Vagina (tissue), 2 donors: ENCODE data around the gene RPL22. TPM values are rescaled to one million over a fixed set of nuclear protein-coding genes. Genes with fewer than 3 reads are reported as not detected.
A peak's percentile ranks its signal among the peaks of the same experiment; 100 is the strongest.

Experiments
- DNase-seq, 2 donors: peaks; one replicate each; pipeline ENCODE4 v3.0.0-alpha.2; 2017; ENCODE audit errors: extremely low spot score in 2 of 2
- H3K27ac ChIP-seq: fragments of 200-600 bp; sonication (generic); one replicate; pipeline ENCODE4 v1.5.1; 2019
- H3K27me3 ChIP-seq: fragments of 200-600 bp; sonication (generic); one replicate; pipeline ENCODE4 v1.5.1; 2019
- H3K36me3 ChIP-seq, 2 donors: fragments of 200-600 bp; sonication (generic); one replicate each; pipeline ENCODE4 v1.5.1; 2017 to 2019
- H3K4me1 ChIP-seq: fragments of 200-600 bp; sonication (generic); one replicate; pipeline ENCODE4 v1.5.1; 2019
- H3K4me3 ChIP-seq, 2 donors: fragments of 200-600 bp; sonication (generic); 1 replicate in 1 of 2; 2 replicates in 1 of 2; pipeline ENCODE4 v1.5.1; 2016 to 2019
- H3K9me3 ChIP-seq: fragments of 200-600 bp; sonication (generic); one replicate; pipeline ENCODE4 v1.5.1; 2019
- CTCF ChIP-seq, 3 experiments: fragments of 450-650 bp in 2 of 3; fragments of 200-600 bp in 1 of 3; sonication (generic) in 1 of 3; IDR thresholded peaks; one replicate each; pipeline ENCODE4 v1.5.1; 2017 to 2019; ENCODE audit warnings: antibody characterized with exemption in 3 of 3, mild to moderate bottlenecking in 2 of 3, moderate library complexity in 2 of 3
- POLR2A ChIP-seq, 2 donors: fragments of 450-650 bp; IDR thresholded peaks; one replicate each; pipeline ENCODE4 v1.6.1; 2017; ENCODE audit warnings: antibody characterized with exemption in 2 of 2, mild to moderate bottlenecking in 2 of 2, moderate library complexity in 2 of 2
- POLR2AphosphoS5 ChIP-seq, 2 donors: sonication (generic); formaldehyde crosslinking; IDR thresholded peaks; one replicate each; pipeline ENCODE4 v1.9.0; 2017; ENCODE audit warnings: antibody characterized with exemption in 2 of 2, mild to moderate bottlenecking in 2 of 2, low read depth in 1 of 2; ENCODE audit not compliant: insufficient read depth in 1 of 2
- intact Hi-C: fragments of 100-400 bp; cut with DNase I; formaldehyde crosslinking; loops from one replicate; pipeline ENCODE4 v1.15.1; 2023
- total RNA-seq: library from RNA; depleted of rRNA; stranded (reverse); fragments of >200 nt; gene quantifications from one replicate; pipeline ENCODE4 v1.2.3, GENCODE V29; 2016

Gene RPL22
- total RNA-seq, 1 donor from 2014 or later = 154 TPM

- TF ChIP-seq CTCF (IDR thresholded peaks at IDR 0.05) = no peak
- TF ChIP-seq POLR2A (IDR thresholded peaks at IDR 0.05) = no peak
- no peak for TF ChIP-seq POLR2AphosphoS5 (IDR thresholded peaks at IDR 0.05; ENCODE audit: insufficient read depth in 1 of 2, low read depth in 1 of 2)
- no peaks in the 10 kb centered on the region for H3K9me3 ChIP-seq
- intact Hi-C loops = no loop called here
Measured at GRCh38 chr1:6234502-6235295, 35.3 kb upstream of the RPL22 start.

DNA sequence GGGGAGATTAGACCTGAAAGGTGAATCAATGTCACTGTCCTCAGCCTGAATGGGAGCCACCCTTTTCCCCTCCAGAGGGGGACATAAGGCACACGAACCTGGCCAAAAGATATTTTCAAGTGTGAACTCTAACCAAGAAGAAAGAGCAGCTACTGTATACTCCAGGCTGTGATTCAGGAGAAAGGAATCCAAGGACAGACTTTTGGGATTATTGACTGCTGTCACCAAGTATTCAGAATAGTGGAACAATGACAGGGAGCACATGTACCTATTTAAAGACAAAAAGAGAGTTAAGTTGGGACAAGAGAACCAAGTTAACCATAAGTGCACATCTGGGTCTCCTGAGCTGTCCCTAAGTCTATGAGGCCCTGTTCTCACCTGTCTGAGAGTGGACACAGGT, 34.0 kb upstream of the RPL22 start:
- TF ChIP-seq POLR2AphosphoS5 (IDR thresholded peaks at IDR 0.05; ENCODE audit: insufficient read depth in 1 of 2, low read depth in 1 of 2) (no peak), POLR2A (IDR thresholded peaks at IDR 0.05) (no peak), CTCF (IDR thresholded peaks at IDR 0.05) (no peak)
- H3K9me3 ChIP-seq = no peaks in the 10 kb centered on the region
- peaks cover 0 to 32% of the 10 kb centered on the region in 2 donors for H3K36me3 ChIP-seq
- no peak overlapping the region for H3K4me3 ChIP-seq
- no peak for DNase-seq
- H3K27ac ChIP-seq = no peak overlapping the region
- intact Hi-C loops = no loop called here
- H3K27me3 ChIP-seq = no peaks in the 10 kb centered on the region
- H3K4me1 ChIP-seq = peaks cover 12% of the 10 kb centered on the region

More at GRCh38 chr1:6234502-6235295, 35.3 kb upstream of the RPL22 start:
- Histone ChIP-seq H3K27ac (no peak overlapping the region), H3K4me1 (peaks cover 12% of the 10 kb centered on the region), H3K27me3 (no peaks in the 10 kb centered on the region), H3K36me3 (peaks cover 0 to 32% of the 10 kb centered on the region in 2 donors), H3K4me3 (peak overlapping the region; percentile 65 to 87)
- no peak for DNase-seq

GRCh38 chr1:6225651-6226050, 26.3 kb upstream of the RPL22 start:
- Histone ChIP-seq H3K27ac (no peak overlapping the region), H3K9me3 (no peaks in the 10 kb centered on the region), H3K27me3 (no peaks in the 10 kb centered on the region), H3K4me1 (peaks cover 10% of the 10 kb centered on the region), H3K4me3 (no peak overlapping the region), H3K36me3 (peaks cover 0 to 49% of the 10 kb centered on the region in 2 donors)
- DNase-seq = no peak
- intact Hi-C loops = no loop called here
- TF ChIP-seq POLR2A (IDR thresholded peaks at IDR 0.05) (no peak), CTCF (IDR thresholded peaks at IDR 0.05) (no peak), POLR2AphosphoS5 (IDR thresholded peaks at IDR 0.05; ENCODE audit: insufficient read depth in 1 of 2, low read depth in 1 of 2) (no peak)

GRCh38 chr1:6224718-6225117, 25.3 kb upstream of the RPL22 start:
- H3K36me3 ChIP-seq = peaks cover 0 to 49% of the 10 kb centered on the region in 2 donors
- TF ChIP-seq POLR2A (IDR thresholded peaks at IDR 0.05) (no peak), CTCF (IDR thresholded peaks at IDR 0.05) (no peak), POLR2AphosphoS5 (IDR thresholded peaks at IDR 0.05; ENCODE audit: insufficient read depth in 1 of 2, low read depth in 1 of 2) (no peak)

GRCh38 chr1:6223617-6224016, 24.2 kb upstream of the RPL22 start:
- H3K4me3 ChIP-seq = no peak overlapping the region
- no peak for DNase-seq
- peaks cover 10% of the 10 kb centered on the region for H3K4me1 ChIP-seq
- no peaks in the 10 kb centered on the region for H3K9me3 ChIP-seq
- H3K27me3 ChIP-seq = no peaks in the 10 kb centered on the region
- TF ChIP-seq CTCF (IDR thresholded peaks at IDR 0.05) = no peak
- TF ChIP-seq POLR2A (IDR thresholded peaks at IDR 0.05) = no peak
- TF ChIP-seq POLR2AphosphoS5 (IDR thresholded peaks at IDR 0.05; ENCODE audit: insufficient read depth in 1 of 2, low read depth in 1 of 2) = no peak
- no peak overlapping the region for H3K27ac ChIP-seq
- H3K36me3 ChIP-seq = peaks cover 0 to 49% of the 10 kb centered on the region in 2 donors
- intact Hi-C loops = no loop called here

More at GRCh38 chr1:6224718-6225117, 25.3 kb upstream of the RPL22 start:
- H3K9me3 ChIP-seq = no peaks in the 10 kb centered on the region
- no peak for DNase-seq
- H3K4me1 ChIP-seq = peaks cover 10% of the 10 kb centered on the region
- intact Hi-C loops = no loop called here
- H3K4me3 ChIP-seq = no peak overlapping the region
- no peaks in the 10 kb centered on the region for H3K27me3 ChIP-seq
- no peak overlapping the region for H3K27ac ChIP-seq
